Loucy (cell line): ENCODE results near the gene MRPS11.
"Not testable (repeated sequence)": the region's sequence is repeated elsewhere in the genome, so short reads cannot be mapped to it uniquely, and the experiment has no call there.

Source experiments
- H2AFZ ChIP-seq: fragments of 200-600 bp; sonication (generic); 2 replicates; pipeline ENCODE4 v1.6.0; 2016; ENCODE audit warnings: antibody characterized with exemption, mild to moderate bottlenecking, low read length, moderate library complexity
- H3F3A ChIP-seq: fragments of 200-600 bp; 2 replicates; pipeline ENCODE4 v1.6.0; 2016; ENCODE audit warnings: antibody characterized with exemption, low read depth, mild to moderate bottlenecking
- H3K27me3 ChIP-seq: fragments of 200-600 bp; sonication (generic); 2 replicates; pipeline ENCODE4 v1.6.1; 2014; ENCODE audit warnings: low read length, mild to moderate bottlenecking; ENCODE audit not compliant: insufficient read depth, poor library complexity, severe bottlenecking
- H3K36me3 ChIP-seq: fragments of 200-600 bp; sonication (generic); 2 replicates; pipeline ENCODE4 v1.6.1; 2016; ENCODE audit warnings: low read length; ENCODE audit not compliant: insufficient read depth
- H3K4me1 ChIP-seq: fragments of 200-600 bp; sonication (generic); 2 replicates; pipeline ENCODE4 v1.5.1; 2014; ENCODE audit warnings: low read length, mild to moderate bottlenecking; ENCODE audit not compliant: insufficient read depth, poor library complexity, severe bottlenecking
- H3K4me2 ChIP-seq: fragments of 200-600 bp; sonication (generic); 2 replicates; pipeline ENCODE4 v1.6.0; 2014; ENCODE audit warnings: antibody characterized with exemption, low read length, low read depth, mild to moderate bottlenecking; ENCODE audit not compliant: poor library complexity, severe bottlenecking
- H3K4me3 ChIP-seq: fragments of 200-600 bp; sonication (generic); 2 replicates; pipeline ENCODE4 v1.5.1; 2014; ENCODE audit warnings: low read length, mild to moderate bottlenecking, mixed read lengths; ENCODE audit not compliant: poor library complexity, severe bottlenecking
- H3K79me2 ChIP-seq: fragments of 200-600 bp; sonication (generic); 2 replicates; pipeline ENCODE4 v1.6.1; 2014; ENCODE audit warnings: low read length; ENCODE audit not compliant: insufficient read depth
- H3K9ac ChIP-seq: fragments of 200-600 bp; sonication (generic); 2 replicates; pipeline ENCODE4 v1.6.0; 2014; ENCODE audit warnings: mild to moderate bottlenecking, low read depth, low read length, moderate library complexity; ENCODE audit not compliant: poor library complexity, severe bottlenecking
- H3K9me2 ChIP-seq: fragments of 200-600 bp; sonication (generic); replicated peaks from 2 replicates; pipeline ENCODE4 v1.6.1; 2016; ENCODE audit warnings: low read depth, low read length, mixed read lengths
- H3K9me3 ChIP-seq: fragments of 200-600 bp; sonication (generic); 2 replicates; pipeline ENCODE4 v1.6.1; 2014; ENCODE audit warnings: mild to moderate bottlenecking, antibody characterized with exemption, low read length, low read depth; ENCODE audit not compliant: insufficient read depth
- H4K20me1 ChIP-seq: fragments of 200-600 bp; sonication (generic); 2 replicates; pipeline ENCODE4 v1.6.0; 2014; ENCODE audit warnings: antibody characterized with exemption, low read length, mild to moderate bottlenecking; ENCODE audit not compliant: insufficient read depth, poor library complexity, severe bottlenecking
- EZH2phosphoT487 ChIP-seq: fragments of 200-600 bp; IDR thresholded peaks from 2 replicates; pipeline ENCODE4 v1.6.1; 2018; ENCODE audit warnings: antibody characterized with exemption, mild to moderate bottlenecking, moderate library complexity, borderline replicate concordance
- TF ChIP-seq, protein P1 (sequence below): fragments of 200-600 bp; sonication (generic); conservative IDR thresholded peaks from 2 replicates; pipeline ENCODE4 v1.5.1; 2014; ENCODE audit warnings: mild to moderate bottlenecking, antibody characterized with exemption, low read length

The MRPS11 gene

DNA sequence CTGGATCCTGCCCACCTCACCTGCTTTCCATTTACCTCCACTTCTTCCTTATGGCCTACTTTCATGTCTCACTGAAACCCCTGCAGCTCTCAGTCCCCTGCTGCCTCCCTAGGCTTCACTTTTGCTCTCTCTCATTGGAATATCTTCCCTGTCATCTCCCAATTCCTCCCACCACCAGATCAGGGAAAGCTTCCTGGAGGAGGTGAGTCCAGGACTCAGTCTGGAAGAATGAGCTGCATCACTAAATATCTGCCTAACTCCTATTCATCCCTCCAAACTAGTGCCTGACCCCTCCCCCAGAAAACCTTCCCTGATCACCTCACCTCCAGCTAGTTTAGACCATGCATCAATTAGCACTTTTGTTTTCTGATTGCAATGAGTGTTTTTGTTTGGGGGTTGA is 37.5 kb upstream of the MRPS11 start:
- H3K4me3 ChIP-seq: no peak overlapping the region
- H3K27me3 ChIP-seq: no peaks in the 10 kb centered on the region
- H3K4me1 ChIP-seq: no peaks in the 10 kb centered on the region
- no peak overlapping the region for H3K4me2 ChIP-seq
- no peaks in the 10 kb centered on the region for H4K20me1 ChIP-seq
- no peak overlapping the region for H2AFZ ChIP-seq
- H3K9ac ChIP-seq: no peak overlapping the region
- H3K79me2 ChIP-seq: no peaks in the 10 kb centered on the region
- no peak for TF ChIP-seq EZH2phosphoT487
- TF ChIP-seq, protein P1, sequence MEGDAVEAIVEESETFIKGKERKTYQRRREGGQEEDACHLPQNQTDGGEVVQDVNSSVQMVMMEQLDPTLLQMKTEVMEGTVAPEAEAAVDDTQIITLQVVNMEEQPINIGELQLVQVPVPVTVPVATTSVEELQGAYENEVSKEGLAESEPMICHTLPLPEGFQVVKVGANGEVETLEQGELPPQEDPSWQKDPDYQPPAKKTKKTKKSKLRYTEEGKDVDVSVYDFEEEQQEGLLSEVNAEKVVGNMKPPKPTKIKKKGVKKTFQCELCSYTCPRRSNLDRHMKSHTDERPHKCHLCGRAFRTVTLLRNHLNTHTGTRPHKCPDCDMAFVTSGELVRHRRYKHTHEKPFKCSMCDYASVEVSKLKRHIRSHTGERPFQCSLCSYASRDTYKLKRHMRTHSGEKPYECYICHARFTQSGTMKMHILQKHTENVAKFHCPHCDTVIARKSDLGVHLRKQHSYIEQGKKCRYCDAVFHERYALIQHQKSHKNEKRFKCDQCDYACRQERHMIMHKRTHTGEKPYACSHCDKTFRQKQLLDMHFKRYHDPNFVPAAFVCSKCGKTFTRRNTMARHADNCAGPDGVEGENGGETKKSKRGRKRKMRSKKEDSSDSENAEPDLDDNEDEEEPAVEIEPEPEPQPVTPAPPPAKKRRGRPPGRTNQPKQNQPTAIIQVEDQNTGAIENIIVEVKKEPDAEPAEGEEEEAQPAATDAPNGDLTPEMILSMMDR: no peak
- no peaks in the 10 kb centered on the region for H3F3A ChIP-seq
- no peaks in the 10 kb centered on the region for H3K9me2 ChIP-seq
- no peaks in the 10 kb centered on the region for H3K9me3 ChIP-seq
- H3K36me3 ChIP-seq: no peaks in the 10 kb centered on the region

DNA sequence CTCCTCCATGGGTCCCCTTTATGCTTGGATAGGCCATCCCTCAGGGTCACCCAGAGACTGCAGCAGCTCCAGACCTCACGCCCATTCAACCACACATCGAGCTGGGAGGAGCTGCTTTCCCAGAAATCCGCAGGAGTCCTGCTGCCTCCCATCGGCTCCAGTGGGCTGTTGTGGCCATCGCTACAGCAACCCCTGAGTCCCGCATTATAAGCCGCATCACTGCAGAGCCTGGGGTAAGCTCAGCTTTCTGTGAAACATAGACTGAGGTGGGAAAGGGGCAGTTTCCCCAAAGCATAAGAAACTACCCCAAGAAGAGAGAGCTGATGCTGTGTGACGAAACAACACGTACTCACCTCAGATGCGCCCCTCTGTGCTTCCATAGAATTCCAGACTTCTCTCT is 36.1 kb upstream of the MRPS11 start:
- Histone ChIP-seq H4K20me1 (no peaks in the 10 kb centered on the region), H3K27me3 (no peaks in the 10 kb centered on the region), H3K4me3 (no peak overlapping the region), H3K9me2 (no peaks in the 10 kb centered on the region), H3K9me3 (no peaks in the 10 kb centered on the region), H3K9ac (no peak overlapping the region), H2AFZ (no peak overlapping the region), H3F3A (no peaks in the 10 kb centered on the region), H3K79me2 (no peaks in the 10 kb centered on the region), H3K4me2 (no peak overlapping the region), H3K4me1 (no peaks in the 10 kb centered on the region), H3K36me3 (no peaks in the 10 kb centered on the region)
- TF ChIP-seq, protein P1: no peak
- no peak for TF ChIP-seq EZH2phosphoT487

DNA sequence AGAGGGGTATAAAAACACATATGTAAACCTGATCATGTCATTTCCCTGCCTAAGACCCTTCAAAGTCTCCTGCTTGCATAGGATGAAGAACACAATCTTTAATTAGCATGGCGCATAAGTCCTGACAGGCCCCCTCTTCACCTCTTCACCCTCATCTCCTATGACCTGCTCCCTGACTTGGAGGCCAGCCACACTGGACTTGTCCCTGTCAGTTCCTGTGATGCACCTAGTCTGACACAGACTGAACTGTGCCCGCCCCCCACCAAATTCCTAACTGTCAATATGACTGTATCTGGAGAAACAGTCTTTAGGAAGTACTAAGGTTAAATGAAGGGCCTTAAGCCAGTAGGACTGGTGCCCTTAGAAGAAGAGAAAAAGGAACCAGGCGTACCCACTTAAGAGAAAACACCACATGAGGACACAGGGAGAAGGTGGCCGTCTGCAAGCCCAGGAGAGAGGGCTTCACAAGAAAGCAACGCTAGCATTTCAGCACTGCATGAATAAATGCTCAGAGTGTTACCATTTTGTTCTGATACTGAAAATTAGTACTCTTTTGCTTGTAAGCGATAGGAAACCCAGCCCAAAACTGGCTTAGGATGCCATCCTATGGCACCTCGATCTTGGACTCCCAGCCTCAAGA is 34.3 kb upstream of the MRPS11 start:
- no peaks in the 10 kb centered on the region for H3K9me3 ChIP-seq
- no peaks in the 10 kb centered on the region for H3K36me3 ChIP-seq
- no peak overlapping the region for H2AFZ ChIP-seq
- no peak overlapping the region for H3K9ac ChIP-seq
- no peak for TF ChIP-seq EZH2phosphoT487
- TF ChIP-seq, protein P1: no peak
- no peaks in the 10 kb centered on the region for H3K4me1 ChIP-seq
- H4K20me1 ChIP-seq: no peaks in the 10 kb centered on the region
- H3K4me3 ChIP-seq: no peak overlapping the region
- H3K27me3 ChIP-seq: no peaks in the 10 kb centered on the region
- H3F3A ChIP-seq: no peaks in the 10 kb centered on the region
- H3K9me2 ChIP-seq: no peaks in the 10 kb centered on the region
- no peak overlapping the region for H3K4me2 ChIP-seq
- H3K79me2 ChIP-seq: no peaks in the 10 kb centered on the region

DNA sequence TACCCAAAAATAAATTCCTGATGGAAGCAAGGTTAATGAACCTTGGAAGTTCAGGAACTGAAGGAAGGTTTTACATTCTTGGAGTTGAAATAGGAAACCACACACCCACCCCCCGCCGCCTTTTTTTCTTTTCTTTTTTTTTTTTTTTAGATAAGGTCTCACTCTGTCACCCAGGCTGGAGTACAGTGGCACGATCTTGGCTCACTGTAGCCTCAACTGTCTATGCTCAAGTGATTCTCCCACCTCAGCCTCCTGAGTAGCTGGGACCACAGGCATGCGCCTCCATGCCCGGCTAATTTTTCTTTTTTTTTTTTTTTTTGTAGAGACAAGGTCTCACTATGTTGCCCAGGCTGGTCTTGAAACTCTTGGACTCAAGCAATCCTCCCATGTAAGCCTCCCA is 33.4 kb upstream of the MRPS11 start:
- not testable (repeated sequence) for H3K9me3 ChIP-seq, H3K36me3 ChIP-seq, H4K20me1 ChIP-seq, H3K9ac ChIP-seq, H3K79me2 ChIP-seq, H3K4me1 ChIP-seq, H2AFZ ChIP-seq, H3F3A ChIP-seq, H3K27me3 ChIP-seq, H3K4me2 ChIP-seq, H3K9me2 ChIP-seq, H3K4me3 ChIP-seq
